HG03135 (cell line): ENCODE measurements around the gene DDX20.
"Not testable (repeated sequence)": the region's sequence is repeated elsewhere in the genome, so short reads cannot be mapped to it uniquely, and the experiment has no call there.

ENCODE experiments used
- ATAC-seq: cut with Tn5 transposase; IDR thresholded peaks from one replicate; pipeline ENCODE4 v1.9.1; 2021; ENCODE audit warnings: mild to moderate bottlenecking, moderate library complexity; ENCODE audit not compliant: unreplicated experiment

The DDX20 gene

DNA sequence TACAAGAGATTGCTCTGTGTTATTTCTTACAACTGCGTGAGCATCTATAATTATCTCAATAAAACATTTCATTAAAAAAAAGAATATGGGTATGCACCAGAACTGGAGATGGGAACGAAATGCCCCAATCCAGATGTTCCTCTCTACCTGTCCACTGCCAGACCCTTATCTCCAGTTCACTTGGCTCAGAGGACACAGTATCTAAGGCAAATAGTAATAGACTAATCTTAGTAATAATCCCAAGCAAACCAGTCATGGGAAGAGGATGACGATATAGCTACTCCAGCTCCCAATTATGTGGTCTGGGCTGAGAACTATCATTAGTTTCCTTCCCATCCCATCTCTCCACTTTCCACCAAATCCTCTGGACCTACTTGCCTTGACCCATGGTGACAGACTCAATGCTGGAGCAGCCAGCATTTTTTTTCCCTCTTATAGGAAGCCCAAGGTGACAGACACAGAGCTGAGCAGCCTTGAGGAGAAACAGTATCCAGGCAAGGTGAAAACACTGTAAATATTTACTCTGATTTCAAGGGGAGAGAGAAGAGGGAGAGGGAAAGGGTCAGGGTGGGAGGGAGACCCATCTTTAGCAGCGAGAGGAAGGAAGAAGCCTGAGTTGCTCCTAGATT lies 28.7 kb downstream of the DDX20 start:
- no peak for ATAC-seq

DNA sequence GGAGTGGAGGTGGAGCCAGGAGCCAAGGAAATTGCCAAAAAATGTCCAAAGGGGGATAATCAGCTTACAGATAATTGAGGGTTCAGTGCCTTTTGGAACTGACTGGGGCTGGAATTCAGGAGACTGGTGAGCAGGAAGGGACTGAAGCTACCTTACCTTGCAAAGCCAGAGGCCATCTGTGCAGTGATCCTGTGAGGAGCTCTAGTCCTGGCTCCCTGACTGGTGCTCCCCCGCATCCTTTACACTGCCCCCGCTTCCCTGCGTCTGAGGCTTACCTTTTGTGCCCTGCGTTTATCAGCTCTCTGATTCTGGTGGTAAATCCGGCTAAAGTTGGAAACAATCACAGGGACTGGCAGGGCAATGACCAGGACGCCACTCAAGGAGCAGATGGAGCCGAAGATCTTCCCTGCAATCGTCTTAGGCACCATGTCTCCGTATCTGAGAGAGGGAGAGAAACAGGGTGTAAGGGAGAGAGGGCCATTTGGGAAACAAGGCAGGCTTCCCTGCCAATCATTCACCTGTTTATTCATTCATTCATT lies 31.0 kb downstream of the DDX20 start:
- ATAC-seq = no peak

DNA sequence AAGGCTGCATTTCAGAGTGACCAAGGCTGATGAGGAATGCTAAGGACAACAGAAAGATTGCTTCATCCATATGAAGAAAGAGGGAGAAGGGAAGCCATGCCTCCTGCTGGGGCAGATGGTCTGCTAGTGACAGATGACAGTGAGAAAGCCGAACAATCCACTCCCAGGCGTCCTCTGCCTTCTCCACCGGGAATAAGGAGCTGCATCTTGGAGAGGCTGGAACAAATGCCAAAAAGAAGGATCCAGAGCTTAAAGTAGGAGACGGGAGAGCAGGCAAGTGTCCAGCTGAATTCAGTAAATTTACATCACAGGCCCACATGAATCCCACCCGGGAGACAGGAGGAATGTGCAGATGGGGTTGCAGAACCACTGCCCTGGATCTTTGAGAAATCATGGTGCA lies 33.4 kb downstream of the DDX20 start:
- ATAC-seq = no peak

DNA sequence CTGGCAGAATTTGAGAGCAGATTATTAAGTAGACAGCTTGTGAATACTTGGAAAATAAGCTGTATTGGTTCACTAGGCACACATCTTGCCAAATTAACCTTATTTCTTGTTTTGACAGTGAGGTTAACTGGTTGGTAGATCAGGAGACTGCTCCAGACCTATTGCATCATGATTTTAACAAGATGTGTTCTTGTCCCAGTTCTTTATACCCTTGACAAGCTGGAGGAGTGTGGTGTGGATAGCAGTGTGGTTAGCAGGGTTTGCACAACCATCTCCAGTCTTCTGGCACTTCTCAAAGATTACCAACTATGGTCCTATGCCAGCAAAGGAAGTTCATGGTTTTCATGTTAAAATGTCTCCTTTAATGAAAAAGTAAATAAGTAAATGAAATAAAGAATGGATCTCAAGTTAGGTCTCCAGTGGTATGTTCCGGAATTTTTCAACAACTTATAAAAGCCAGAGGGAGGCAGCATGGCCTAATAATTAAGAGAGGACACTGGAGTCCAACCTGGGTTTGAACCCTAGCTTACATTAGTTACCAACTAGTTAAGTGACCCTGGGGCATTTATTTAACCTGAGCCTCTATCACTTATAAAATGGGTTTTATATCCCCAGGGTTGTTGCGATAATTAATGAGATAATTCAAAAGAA lies 34.1 kb downstream of the DDX20 start:
- no peak for ATAC-seq

DNA sequence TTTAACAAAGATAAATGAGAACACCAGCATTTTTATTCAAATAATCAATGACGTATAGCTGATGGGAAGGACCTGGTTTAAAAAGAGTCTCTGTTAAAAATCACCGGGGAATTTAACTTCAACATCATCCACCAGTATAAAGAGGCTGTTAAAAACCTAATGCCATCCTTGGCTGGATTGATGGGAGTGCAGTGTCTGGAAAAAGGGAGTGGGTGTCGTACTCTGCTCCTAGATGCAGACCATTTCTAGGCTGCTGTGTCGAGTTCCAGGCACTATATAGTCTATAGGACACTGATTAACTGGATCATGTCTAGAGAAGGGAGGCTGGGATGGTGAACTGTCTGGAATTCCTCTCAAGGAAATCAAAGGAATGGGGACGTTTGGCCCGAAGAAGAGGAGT lies 36.1 kb downstream of the DDX20 start:
- ATAC-seq = no peak

DNA sequence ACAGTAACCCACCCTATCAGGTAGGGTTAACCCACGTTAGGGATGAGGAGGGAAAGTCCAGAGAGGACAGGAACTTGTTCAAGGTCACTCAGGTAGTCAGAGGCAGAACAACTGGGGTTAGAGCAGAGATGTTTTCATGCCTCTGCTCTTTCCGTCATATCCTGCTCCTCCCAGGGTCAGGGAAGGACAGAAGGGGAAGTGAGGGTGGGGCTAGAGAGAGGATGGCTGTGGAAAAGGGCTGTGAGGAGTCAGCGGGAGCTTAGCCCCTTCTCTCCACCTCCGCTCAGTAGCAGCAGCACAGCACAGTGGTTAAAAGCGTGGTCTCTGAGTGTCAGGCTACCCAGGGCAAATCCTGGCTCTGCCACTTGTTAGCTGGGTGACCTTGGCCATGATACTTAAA lies 36.5 kb downstream of the DDX20 start:
- ATAC-seq = no peak

DNA sequence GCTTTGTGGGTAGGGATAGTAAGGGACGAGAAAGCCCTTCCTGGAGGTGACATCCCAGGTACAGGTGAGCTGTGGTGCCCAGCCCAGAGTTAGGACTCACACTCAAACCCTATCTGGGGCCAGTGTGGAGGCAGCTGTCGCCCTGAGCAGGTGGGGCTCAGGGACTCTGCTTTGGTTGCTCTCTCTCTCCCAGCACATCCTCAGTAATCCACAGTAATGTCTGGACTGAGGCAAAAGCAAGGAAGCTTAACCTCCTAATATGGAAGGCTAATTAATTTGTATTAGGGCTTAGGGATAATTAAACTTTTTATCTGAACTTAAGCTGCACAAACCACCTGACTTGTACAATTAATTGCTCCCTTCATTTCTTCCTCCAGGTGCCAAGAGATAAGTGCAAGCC lies 38.2 kb downstream of the DDX20 start:
- no peak for ATAC-seq

DNA sequence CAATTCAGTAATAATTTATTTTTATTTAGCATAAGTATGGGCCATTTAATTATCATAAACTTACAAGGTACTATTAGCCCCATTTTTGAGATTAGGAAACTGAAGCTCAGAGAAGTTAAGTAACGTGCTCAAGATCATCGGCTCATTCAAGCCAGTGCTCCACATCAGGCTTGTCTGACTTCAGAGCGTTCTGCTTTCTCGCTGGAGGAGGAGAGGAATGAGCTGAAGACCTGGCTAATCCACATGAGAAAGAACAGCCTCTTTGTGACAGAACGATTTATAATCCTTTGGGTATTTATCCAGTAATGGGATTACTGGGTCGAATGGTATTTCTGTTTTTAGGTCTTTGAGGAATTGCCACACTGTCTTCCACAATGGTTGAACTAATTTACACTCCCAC lies 39.7 kb downstream of the DDX20 start:
- no peak for ATAC-seq

DNA sequence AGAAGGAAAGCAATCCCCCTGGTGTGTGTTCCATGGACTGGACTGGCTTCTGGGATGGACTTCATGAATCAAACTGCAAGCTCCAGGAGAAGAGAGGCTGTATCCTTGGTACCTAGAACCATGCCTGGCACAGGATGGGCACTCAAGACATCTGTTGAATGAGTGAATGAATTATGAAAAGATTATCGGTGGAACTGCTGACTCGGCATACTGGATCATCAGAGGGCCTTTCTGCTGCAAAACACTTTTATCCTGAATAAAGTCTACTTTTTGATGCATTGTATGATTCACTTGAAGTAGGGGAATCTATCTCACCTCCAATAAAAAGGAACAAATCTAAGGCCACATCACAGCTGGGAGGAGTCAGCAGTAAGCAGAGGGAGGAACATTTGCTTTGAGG lies 42.9 kb downstream of the DDX20 start:
- no peak for ATAC-seq

DNA sequence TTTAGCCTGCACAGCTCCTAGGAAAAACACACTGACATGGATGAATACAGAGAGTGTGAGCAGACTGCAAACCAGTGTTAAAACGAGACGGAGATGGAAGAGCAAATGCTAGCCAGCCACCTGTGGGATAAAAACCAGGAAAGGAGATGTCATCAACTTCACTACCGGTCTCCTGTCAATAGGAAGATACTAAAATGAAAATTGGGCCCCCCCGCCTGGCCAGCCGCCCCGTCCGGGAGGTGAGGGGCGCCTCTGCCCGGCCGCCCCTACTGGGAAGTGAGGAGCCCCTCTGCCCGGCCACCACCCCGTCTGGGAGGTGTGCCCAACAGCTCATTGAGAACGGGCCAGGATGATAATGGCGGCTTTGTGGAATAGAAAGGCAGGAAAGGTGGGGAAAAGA lies 44.0 kb downstream of the DDX20 start:
- ATAC-seq = not testable (repeated sequence)

DNA sequence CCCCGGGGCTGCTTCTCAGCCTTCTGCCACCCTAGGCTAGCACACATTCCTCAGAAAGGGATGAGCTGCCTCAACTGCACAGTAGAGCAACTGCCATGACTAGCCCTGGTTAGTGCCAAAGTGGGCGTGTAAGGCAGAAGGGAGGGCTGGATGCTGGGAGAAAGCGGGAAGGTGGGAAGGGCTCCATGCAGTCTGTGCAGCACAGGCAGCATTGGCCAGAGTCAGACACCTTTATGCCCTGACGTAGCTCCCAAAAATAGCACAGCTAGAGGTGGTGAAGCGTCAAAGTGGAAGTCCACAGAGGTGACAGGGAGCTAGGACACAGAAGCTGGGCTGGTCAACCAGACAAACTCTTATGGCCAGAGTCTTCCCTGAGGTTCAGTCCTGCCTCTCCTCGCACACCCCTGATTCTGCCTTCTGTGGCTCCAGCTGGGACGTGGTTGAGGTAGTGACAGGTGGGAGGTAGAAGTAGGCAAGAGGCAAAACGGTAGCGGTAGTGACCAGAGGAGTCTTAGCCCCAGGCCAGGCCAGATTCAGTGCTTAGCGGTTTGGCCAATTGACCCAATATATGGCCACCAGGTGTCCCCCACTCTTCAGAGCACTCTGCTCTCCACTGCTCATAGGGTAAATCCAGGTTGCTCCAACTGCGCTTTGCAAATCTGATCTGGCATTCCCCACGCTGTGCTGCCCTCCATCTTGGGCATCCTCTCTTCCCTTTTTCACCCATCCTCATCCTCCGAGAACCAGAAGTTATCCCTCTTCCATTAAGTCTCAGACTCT lies 45.6 kb downstream of the DDX20 start:
- ATAC-seq = no peak

DNA sequence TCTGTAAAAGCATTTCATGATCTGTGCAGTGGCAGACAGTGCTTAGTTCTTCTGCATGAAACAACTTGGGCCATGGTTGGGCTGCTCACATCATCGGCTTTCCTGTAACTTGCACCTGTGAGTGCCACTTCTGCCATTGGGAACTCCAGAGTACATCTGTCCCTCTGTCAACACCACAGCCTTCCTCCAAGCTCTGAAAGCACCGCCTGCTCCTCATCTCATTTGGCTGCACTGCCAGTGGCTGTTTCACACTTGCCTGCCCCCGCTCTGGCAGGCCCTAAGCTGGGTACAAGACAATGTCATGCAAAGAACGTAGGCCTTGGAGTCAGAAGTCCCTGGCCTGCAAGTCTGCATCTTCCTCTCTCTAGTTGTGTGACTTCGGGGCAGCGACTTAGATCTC lies 46.4 kb downstream of the DDX20 start:
- ATAC-seq = no peak

DNA sequence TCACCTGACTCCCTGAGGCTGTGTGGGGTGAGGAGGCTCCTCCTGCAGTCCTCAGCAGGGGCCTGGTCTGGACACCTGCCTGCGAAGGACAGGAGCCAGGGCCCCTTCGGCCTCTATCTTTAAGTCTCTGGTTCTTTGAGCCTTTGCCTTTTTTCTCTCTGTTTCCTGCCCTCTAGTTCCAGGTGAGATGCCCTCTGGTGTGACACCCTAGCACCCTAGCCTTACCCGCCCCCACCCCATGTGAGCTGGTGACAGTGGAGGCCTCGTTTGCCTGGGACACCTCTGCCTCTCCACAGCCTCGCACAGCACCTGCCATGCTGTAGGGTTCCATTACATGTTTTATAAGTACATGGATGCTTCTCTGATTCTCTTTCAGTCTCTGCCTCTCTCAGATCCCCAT lies 47.3 kb downstream of the DDX20 start:
- no peak for ATAC-seq

DNA sequence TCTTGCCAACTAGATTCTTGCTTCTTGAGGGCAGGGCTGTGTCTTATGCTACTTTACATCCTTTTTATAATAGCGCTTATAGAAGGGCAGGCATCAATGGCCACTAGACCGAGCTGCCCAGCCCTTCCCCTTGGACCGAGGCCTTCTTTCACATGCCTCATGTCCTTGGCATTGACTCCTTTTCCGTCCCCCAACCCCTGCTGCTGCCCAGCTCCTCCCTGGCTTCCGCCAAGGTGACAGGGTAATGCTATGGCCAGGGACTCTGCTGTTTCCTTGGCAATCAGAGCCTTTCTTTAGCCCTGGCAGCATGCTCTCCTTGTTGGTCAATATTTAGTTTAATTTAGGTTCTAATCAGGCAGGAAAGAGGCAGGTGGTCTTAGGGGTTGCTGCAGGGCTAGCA lies 48.2 kb downstream of the DDX20 start:
- ATAC-seq = no peak

DNA sequence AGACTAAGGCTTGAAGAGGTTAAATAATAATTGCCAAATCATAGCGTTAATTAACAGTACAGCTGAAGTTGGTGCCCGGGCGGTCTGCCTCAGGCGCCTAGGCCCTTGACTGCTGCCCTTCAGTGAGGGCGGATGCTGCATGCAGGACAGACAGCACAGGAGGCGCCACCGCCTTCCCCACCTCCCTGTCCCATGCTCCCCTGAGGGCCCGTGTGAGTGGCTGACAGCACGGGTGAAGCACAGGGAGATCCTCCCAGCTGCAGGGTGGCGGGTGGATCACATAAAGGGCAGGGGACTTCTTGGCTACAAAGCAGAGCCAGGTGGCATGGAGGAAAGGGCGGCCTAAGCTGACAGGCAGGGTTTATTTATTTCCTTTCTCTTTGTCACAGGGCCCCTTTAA lies 49.1 kb downstream of the DDX20 start:
- no peak for ATAC-seq

DNA sequence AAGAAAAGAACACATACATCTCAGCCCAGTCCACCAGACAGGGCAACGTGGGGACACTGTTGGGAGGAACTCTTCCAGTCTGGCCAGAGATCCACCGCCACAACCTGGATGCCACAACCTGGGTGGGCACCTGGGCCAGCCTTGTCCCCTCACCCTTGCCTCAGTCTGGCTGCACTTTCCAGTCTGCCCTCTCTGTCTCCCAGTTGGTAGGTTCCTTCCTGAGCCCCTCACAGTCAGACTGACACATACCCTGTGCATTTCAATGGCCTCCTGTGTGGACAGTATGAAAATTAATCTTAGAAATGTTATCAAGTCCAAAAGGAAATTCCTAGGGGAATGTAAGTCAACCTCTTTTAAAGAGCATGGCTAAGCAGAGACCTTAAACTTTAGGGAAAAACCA lies 49.5 kb downstream of the DDX20 start:
- no peak for ATAC-seq

DNA sequence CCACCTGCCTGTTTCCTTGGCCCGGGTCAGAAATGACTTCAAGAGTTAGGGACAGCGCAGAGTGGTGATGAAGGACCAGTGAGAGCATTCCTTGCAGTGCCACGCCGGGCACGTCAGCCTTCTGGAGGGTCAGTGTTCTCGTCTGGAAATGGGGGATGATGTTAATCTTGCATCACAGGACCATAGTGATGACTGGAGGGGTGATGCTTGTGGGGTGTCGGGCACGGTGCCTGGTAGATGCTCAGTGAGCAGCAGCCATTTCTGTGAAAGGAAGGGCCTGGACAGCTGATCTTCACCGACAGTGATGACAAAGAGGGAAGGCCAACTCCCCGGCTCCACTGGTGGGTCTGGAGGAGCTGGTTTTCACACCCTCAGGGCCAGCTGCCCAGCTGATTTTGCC lies 56.2 kb downstream of the DDX20 start:
- ATAC-seq = no peak

DNA sequence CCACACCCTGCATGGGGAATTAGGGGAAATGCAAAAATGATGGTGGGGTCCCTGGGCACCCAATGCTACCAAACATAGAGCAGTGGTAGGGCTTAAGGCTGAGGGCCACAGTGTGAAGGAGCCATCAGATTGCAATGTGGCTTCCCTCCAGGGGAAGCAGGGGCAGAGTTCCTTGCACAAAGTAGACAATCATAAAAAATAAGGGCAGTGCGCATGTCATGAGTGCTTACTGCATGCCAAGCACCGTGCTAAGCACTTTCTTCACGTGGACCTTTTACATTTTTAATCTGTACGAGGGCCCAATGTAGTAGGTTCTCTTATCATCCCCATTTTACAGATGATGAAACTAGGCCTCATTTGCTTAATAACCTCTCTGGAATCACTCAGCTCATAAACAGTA lies 56.6 kb downstream of the DDX20 start:
- no peak for ATAC-seq

DNA sequence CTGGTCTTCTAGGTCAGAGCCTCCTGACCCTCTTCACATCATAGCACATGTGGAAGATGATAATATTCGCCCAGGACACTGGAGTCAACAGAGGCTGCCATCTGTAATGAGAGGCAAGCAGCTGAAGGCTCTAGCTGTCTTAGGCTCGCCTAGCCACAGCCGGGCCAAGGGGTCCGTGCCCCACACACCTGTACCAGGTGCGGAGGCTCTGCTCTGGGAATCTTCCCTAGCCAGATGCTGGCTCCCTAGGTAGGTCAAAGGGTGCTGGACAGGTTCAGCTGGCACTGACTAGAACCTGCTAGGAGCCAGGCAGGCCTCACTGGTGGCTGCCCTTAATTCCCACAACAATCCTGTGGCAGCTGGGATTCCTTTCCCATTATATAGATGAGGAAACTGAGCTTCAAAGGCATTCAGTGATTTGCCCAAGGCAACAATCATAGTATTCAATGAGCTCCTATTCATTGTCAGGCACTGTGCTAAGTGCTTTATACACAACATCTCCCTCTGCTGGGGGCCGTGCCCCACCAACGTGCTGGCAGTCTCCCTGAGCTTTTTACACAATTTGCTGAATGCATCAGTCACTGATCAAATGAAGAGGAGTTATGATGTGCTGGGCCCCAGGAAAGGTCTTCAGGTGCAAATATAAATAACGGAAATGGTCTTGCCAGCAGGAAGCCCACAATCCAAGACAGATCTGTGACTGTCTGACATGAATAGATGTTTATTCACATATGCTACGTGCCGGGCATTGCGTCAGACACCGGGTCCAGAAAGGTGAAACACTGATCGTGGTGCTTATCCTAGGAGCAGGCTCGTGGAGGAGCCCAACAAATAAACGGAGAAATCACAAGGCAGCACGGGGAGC lies 58.0 kb downstream of the DDX20 start:
- ATAC-seq = no peak

DNA sequence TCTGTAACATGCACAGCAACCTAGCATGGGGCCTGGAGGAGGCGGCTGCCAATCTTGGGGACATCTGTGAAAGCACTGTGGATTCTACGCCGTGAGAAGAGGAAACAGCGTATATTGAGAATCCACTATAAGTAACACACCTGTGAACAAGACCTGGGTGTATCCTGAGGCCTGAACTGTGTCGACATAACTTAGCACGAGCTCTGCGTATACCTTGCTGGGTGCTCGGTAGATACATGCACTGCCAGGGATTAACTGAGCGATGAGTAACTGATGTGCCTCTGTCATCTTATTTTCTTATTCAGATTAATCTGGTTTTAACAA lies 58.6 kb downstream of the DDX20 start:
- no peak for ATAC-seq

DNA sequence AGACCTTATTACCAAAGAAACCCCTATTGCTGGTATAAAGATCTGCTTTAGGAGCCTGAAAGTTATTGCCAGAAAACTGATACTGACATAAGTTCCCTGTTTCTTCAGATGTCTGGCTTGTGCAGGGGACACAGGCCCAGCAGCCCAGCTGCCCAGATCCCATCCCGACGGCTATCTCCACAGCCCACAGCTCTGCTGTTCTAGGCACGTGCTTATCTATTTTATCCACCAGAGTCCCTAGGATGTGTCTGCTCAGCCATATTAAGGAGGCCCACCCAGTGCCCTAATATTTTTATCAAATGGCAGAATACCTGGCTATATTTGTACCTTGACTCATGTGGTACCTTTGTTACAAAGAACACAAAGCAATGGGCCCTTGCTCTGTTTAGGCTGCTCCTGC lies 58.9 kb downstream of the DDX20 start:
- ATAC-seq = no peak
